ENCODE results near the gene TBC1D21. TPM values are rescaled to one million over a fixed set of nuclear protein-coding genes. Genes with fewer than 3 reads are reported as not detected.

The TBC1D21 gene
- total and polyA plus RNA-seq, 9 of the 15 experiments (the other 6 are each of a cell fraction or from before 2014, with no cell fraction given): not detected

- CTCF ChIA-PET (ENCODE audit: low intra/inter-chr PET ratio): no interaction called here
- DNase-seq (ENCODE audit: extremely low read depth in 1 of 4, low spot score in 3 of 4): peak in 3 of 4 experiments; percentile 14 to 67 (median 47)
- ATAC-seq: peak; percentile 76
- Histone ChIP-seq H3K9ac (ENCODE audit: insufficient read depth in 1 of 2, low read depth in 2 of 2, low read length in 2 of 2) (peak overlapping the region in 1 of 2 experiments; percentile 28; a peak in 1 of 4 replicates), H3K27ac (ENCODE audit: extremely low read depth, low read depth, low read length) (no peak overlapping the region), H3K36me3 (ENCODE audit: control insufficient read depth, insufficient read depth, low read length) (no peaks in the 10 kb centered on the region), H2AFZ (ENCODE audit: low read depth, low read length) (no peak overlapping the region), H3K9me3 (replicated peaks; ENCODE audit: control insufficient read depth, insufficient read depth, low read depth, low read length) (no peaks in the 10 kb centered on the region), H3K9me1 (ENCODE audit: control insufficient read depth, insufficient read depth, low read length) (no peaks in the 10 kb centered on the region), H3K4me3 (no peak overlapping the region), H3K79me2 (ENCODE audit: control insufficient read depth, insufficient read depth, low read length) (no peaks in the 10 kb centered on the region), H3K4me1 (replicated peaks in 1 of 2; ENCODE audit: control insufficient read depth in 2 of 2, insufficient read depth in 2 of 2, low read length in 2 of 2) (peaks cover 4 to 7% of the 10 kb centered on the region in 2 experiments; a peak in 3 of 5 replicates), H3K27me3 (ENCODE audit: control insufficient read depth in 2 of 2, insufficient read depth in 2 of 2, low read length in 2 of 2) (peaks cover 2 to 7% of the 10 kb centered on the region in 2 experiments; a peak in 3 of 5 replicates), H3K4me2 (ENCODE audit: insufficient read depth, low read length) (no peak overlapping the region), H4K20me1 (replicated peaks; ENCODE audit: control insufficient read depth, insufficient read depth, low read length) (peaks cover 15% of the 10 kb centered on the region)
- no TSS peak for BruUV-seq (replicated peaks)
- WGBS (ENCODE audit: insufficient coverage, low coverage, missing lambda C conversion rate): under 1% methylated on average over 17 of the region's 17 CpGs
- peak; percentile 84 for FAIRE-seq
- in situ Hi-C loops (cut with MboI) (no loop called here), intact Hi-C loops (cut with micrococcal nuclease) (no loop called here)
- POLR2A ChIA-PET: interaction anchor here (1.4 kb wide), 1 partner anchor 26 kb away, joined by 3 read pairs; no protein-coding TSS in a partner anchor
- TF ChIP-seq DPF2 (IDR thresholded peaks at IDR 0.05): 0 out of 2 replicates have a peak, but pooled peaks have one; percentile 23
- TF ChIP-seq KDM1A (IDR thresholded peaks at IDR 0.05): no peak
- no peak for TF ChIP-seq ATF1 (CRISPR knock-in tag; IDR thresholded peaks at IDR 0.05)
- TF ChIP-seq ATF1 (tag; IDR thresholded peaks at IDR 0.05): peak; percentile 36; the same call in 1 of the 2 replicates
- TF ChIP-seq CBFA2T2 (conservative IDR thresholded peaks at IDR 0.05): peak; percentile 37
- no peak for TF ChIP-seq HNRNPUL1 (IDR thresholded peaks at IDR 0.05; ENCODE audit: low read length)
- peak; percentile 90 for TF ChIP-seq NFIC (IDR thresholded peaks at IDR 0.05)
- TF ChIP-seq TEAD4 (IDR thresholded peaks at IDR 0.05; ENCODE audit: low read length): peak; percentile 41; the same call in 1 of the 2 replicates
- TF ChIP-seq TEAD4 (CRISPR knock-in tag; IDR thresholded peaks at IDR 0.05; ENCODE audit: borderline replicate concordance): no peak
- TF ChIP-seq RCOR1 (IDR thresholded peaks at IDR 0.05; ENCODE audit: borderline replicate concordance in 1 of 2, low read depth in 2 of 2, low read length in 2 of 2): peak in 1 of 2 experiments; percentile 65; a peak in 1 of 4 replicates
- peak; percentile 57 for TF ChIP-seq CXXC5 (CRISPR knock-in tag; IDR thresholded peaks at IDR 0.05)
- TF ChIP-seq BHLHE40 (IDR thresholded peaks at IDR 0.05; ENCODE audit: low read length): peak; percentile 70
- peak; percentile 51; the same call in 1 of the 2 replicates for TF ChIP-seq ETV1 (tag; conservative IDR thresholded peaks at IDR 0.05; ENCODE audit: low read depth)
- TF ChIP-seq SOX6 (IDR thresholded peaks at IDR 0.05): peak; percentile 80
- TF ChIP-seq ARID1B (IDR thresholded peaks at IDR 0.05): peak; percentile 34; the same call in 1 of the 2 replicates
- no peak for TF ChIP-seq NR2C2 (CRISPR knock-in tag; IDR thresholded peaks at IDR 0.05)
- TF ChIP-seq NR2C2 (tag; IDR thresholded peaks at IDR 0.05): peak; percentile 24; the same call in 1 of the 2 replicates
- TF ChIP-seq, protein P1, sequence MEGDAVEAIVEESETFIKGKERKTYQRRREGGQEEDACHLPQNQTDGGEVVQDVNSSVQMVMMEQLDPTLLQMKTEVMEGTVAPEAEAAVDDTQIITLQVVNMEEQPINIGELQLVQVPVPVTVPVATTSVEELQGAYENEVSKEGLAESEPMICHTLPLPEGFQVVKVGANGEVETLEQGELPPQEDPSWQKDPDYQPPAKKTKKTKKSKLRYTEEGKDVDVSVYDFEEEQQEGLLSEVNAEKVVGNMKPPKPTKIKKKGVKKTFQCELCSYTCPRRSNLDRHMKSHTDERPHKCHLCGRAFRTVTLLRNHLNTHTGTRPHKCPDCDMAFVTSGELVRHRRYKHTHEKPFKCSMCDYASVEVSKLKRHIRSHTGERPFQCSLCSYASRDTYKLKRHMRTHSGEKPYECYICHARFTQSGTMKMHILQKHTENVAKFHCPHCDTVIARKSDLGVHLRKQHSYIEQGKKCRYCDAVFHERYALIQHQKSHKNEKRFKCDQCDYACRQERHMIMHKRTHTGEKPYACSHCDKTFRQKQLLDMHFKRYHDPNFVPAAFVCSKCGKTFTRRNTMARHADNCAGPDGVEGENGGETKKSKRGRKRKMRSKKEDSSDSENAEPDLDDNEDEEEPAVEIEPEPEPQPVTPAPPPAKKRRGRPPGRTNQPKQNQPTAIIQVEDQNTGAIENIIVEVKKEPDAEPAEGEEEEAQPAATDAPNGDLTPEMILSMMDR (IDR thresholded peaks at IDR 0.05 in 2 of 3, conservative IDR thresholded peaks at IDR 0.05 in 1 of 3; ENCODE audit: insufficient read depth in 2 of 3, low read depth in 1 of 3, low read length in 3 of 3): 0 out of 6 replicates have a peak, but pooled peaks of 1 of the 3 experiments have one; percentile 17
- TF ChIP-seq, protein P2, sequence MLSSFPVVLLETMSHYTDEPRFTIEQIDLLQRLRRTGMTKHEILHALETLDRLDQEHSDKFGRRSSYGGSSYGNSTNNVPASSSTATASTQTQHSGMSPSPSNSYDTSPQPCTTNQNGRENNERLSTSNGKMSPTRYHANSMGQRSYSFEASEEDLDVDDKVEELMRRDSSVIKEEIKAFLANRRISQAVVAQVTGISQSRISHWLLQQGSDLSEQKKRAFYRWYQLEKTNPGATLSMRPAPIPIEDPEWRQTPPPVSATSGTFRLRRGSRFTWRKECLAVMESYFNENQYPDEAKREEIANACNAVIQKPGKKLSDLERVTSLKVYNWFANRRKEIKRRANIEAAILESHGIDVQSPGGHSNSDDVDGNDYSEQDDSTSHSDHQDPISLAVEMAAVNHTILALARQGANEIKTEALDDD (IDR thresholded peaks at IDR 0.05): 0 out of 2 replicates have a peak, but pooled peaks have one; percentile 18
- peak; percentile 23; the same call in 1 of the 2 replicates for TF ChIP-seq SPI1 (IDR thresholded peaks at IDR 0.05; ENCODE audit: borderline replicate concordance, low read depth, low read length)
- TF ChIP-seq ESRRA (IDR thresholded peaks at IDR 0.05; ENCODE audit: borderline replicate concordance, low read depth): peak; percentile 41; the same call in 1 of the 2 replicates
Measured at GRCh38 chr15:73870700-73871408, 2.5 kb upstream of the TBC1D21 start.

All from K562 (cell line).